ENCODE data around the gene GP1BA.

GRCh38 chr17:4969047-4969550 lies 37.0 kb downstream of the GP1BA start:
- TF ChIP-seq ZFX (IDR thresholded peaks at IDR 0.05; ENCODE audit: borderline replicate concordance) = no peak
- TF ChIP-seq, protein P1, sequence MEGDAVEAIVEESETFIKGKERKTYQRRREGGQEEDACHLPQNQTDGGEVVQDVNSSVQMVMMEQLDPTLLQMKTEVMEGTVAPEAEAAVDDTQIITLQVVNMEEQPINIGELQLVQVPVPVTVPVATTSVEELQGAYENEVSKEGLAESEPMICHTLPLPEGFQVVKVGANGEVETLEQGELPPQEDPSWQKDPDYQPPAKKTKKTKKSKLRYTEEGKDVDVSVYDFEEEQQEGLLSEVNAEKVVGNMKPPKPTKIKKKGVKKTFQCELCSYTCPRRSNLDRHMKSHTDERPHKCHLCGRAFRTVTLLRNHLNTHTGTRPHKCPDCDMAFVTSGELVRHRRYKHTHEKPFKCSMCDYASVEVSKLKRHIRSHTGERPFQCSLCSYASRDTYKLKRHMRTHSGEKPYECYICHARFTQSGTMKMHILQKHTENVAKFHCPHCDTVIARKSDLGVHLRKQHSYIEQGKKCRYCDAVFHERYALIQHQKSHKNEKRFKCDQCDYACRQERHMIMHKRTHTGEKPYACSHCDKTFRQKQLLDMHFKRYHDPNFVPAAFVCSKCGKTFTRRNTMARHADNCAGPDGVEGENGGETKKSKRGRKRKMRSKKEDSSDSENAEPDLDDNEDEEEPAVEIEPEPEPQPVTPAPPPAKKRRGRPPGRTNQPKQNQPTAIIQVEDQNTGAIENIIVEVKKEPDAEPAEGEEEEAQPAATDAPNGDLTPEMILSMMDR (IDR thresholded peaks at IDR 0.05) = no peak
